Neural progenitor cell (in vitro differentiated cells): ENCODE data around the gene EVA1A. TPM values are rescaled to one million over a fixed set of nuclear protein-coding genes. Genes with fewer than 3 reads are reported as not detected.

Experiments
- DNase-seq: peaks from one replicate; pipeline ENCODE4 v3.0.0-alpha.2; 2016; ENCODE audit warnings: low spot score
- H2AFZ ChIP-seq: fragments of 200-600 bp; sonication (generic); replicated peaks from 2 replicates; pipeline ENCODE4 v1.6.1; 2016; ENCODE audit warnings: antibody characterized with exemption
- H3F3A ChIP-seq: fragments of 200-600 bp; sonication (generic); 2 replicates; pipeline ENCODE4 v1.6.1; 2016; ENCODE audit warnings: antibody characterized with exemption, low read depth
- H3K27ac ChIP-seq: fragments of 200-600 bp; sonication (generic); 2 replicates; pipeline ENCODE4 v1.5.1; 2016; ENCODE audit warnings: mild to moderate bottlenecking
- H3K27me3 ChIP-seq: fragments of 200-600 bp; sonication (generic); 2 replicates; pipeline ENCODE4 v1.6.1; 2016; ENCODE audit warnings: mild to moderate bottlenecking, moderate library complexity
- H3K36me3 ChIP-seq: fragments of 200-600 bp; sonication (generic); 2 replicates; pipeline ENCODE4 v1.5.1; 2016
- H3K4me1 ChIP-seq: fragments of 200-600 bp; sonication (generic); 2 replicates; pipeline ENCODE4 v1.6.1; 2016; ENCODE audit warnings: mixed run types
- H3K4me2 ChIP-seq: fragments of 200-600 bp; sonication (generic); 2 replicates; pipeline ENCODE4 v1.6.1; 2016
- H3K4me3 ChIP-seq: fragments of 200-600 bp; sonication (generic); 2 replicates; pipeline ENCODE4 v1.5.1; 2016
- H3K79me2 ChIP-seq: fragments of 200-600 bp; sonication (generic); 2 replicates; pipeline ENCODE4 v1.6.1; 2016; ENCODE audit warnings: low read depth
- H3K9ac ChIP-seq: fragments of 200-600 bp; sonication (generic); 2 replicates; pipeline ENCODE4 v1.6.1; 2016
- H3K9me3 ChIP-seq: fragments of 200-600 bp; sonication (generic); 2 replicates; pipeline ENCODE4 v1.5.1; 2016; ENCODE audit warnings: low read depth
- H4K20me1 ChIP-seq: fragments of 200-600 bp; sonication (generic); 2 replicates; pipeline ENCODE4 v1.6.1; 2016; ENCODE audit warnings: low read depth
- H3K27ac Mint-ChIP-seq: 3 replicates; pipeline ENCODE4 v1.8.0; 2021; ENCODE audit warnings: mixed read lengths
- H3K27me3 Mint-ChIP-seq: 2 replicates; pipeline ENCODE4 v1.8.0; 2022; ENCODE audit warnings: low read depth, mild to moderate bottlenecking, inconsistent platforms, moderate library complexity, mixed read lengths; ENCODE audit not compliant: insufficient read depth
- H3K36me3 Mint-ChIP-seq: 3 replicates; pipeline ENCODE4 v1.8.0; 2021; ENCODE audit warnings: mixed read lengths
- H3K4me1 Mint-ChIP-seq: 3 replicates; pipeline ENCODE4 v1.8.0; 2021; ENCODE audit warnings: mixed read lengths
- H3K4me3 Mint-ChIP-seq: 3 replicates; pipeline ENCODE4 v1.8.0; 2021; ENCODE audit warnings: mild to moderate bottlenecking, moderate library complexity, mixed read lengths
- H3K9me3 Mint-ChIP-seq: 3 replicates; pipeline ENCODE4 v1.8.0; 2020; ENCODE audit warnings: mixed read lengths
- CTCF ChIP-seq: fragments of 200-600 bp; sonication (generic); IDR thresholded peaks from 2 replicates; pipeline ENCODE4 v1.5.1; 2017; ENCODE audit warnings: antibody characterized with exemption, mild to moderate bottlenecking
- EZH2 ChIP-seq: fragments of 200-600 bp; sonication (generic); IDR thresholded peaks from 2 replicates; pipeline ENCODE4 v1.6.1; 2017; ENCODE audit warnings: antibody characterized with exemption, mild to moderate bottlenecking, moderate library complexity
- EZH2phosphoT487 ChIP-seq: fragments of 200-600 bp; sonication (generic); IDR thresholded peaks from 2 replicates; pipeline ENCODE4 v1.6.1; 2017; ENCODE audit warnings: antibody characterized with exemption
- total RNA-seq: library from RNA; depleted of rRNA; stranded (reverse); fragments of >200 nt; gene quantifications from 2 replicates; pipeline ENCODE4 v1.2.3, GENCODE V29; 2015; ENCODE audit warnings: low replicate concordance

The EVA1A gene
- total RNA-seq, 1 donor from 2014 or later, result 2.8 TPM

DNA sequence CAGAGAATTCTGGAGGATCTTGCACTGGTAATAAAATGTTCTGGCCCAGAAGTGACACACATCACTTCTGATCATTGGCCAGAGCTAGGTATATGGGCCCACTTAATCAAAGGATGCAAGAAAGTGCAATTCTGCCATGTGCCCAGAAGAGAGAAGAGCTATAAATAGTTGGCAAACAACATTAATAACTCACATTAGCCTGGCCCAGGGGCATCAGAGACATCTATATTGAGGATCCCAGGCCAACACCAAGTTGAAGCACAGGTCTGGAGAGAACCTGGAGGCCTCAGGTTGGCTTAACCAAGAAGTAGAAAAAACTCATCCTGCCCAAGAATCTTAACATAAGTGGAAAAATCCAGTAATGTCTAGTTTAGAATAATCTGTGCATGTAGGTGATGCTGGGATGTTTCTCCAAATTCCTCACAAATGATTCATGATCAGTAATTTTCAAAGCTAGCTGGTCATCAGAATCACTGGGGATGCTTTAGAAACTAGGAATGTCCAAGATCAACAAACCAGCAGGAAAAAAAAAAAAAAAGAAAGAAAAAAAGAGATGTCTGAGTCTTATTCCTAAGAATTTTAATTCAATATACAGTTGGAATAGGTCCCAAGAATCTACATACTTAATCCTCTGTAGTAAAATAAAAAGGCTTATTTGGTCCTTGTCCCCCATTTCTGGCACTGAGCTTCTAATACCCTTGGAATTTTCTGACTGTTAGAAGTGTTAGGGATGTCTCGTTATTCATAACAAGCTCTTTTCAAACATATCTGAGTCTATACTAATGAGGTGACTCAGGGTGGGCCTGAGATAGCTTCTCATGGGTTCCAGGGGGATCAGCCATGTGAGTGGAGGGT is 35.0 kb upstream of the EVA1A start:
- H3K27ac Mint-ChIP-seq, result no peak overlapping the region
- peaks cover 2% of the 10 kb centered on the region for H3K36me3 Mint-ChIP-seq
- Histone ChIP-seq H3K27me3 (no peaks in the 10 kb centered on the region), H4K20me1 (no peaks in the 10 kb centered on the region), H3K9me3 (no peaks in the 10 kb centered on the region), H3K36me3 (no peaks in the 10 kb centered on the region), H3K4me3 (no peak overlapping the region), H3F3A (no peaks in the 10 kb centered on the region), H3K4me2 (no peak overlapping the region), H2AFZ (no peak overlapping the region), H3K9ac (no peak overlapping the region), H3K4me1 (no peaks in the 10 kb centered on the region), H3K79me2 (no peaks in the 10 kb centered on the region), H3K27ac (no peak overlapping the region)
- H3K4me3 Mint-ChIP-seq, result no peak overlapping the region
- peaks cover 7% of the 10 kb centered on the region for H3K27me3 Mint-ChIP-seq
- no peak for DNase-seq
- TF ChIP-seq EZH2phosphoT487 (no peak), CTCF (no peak), EZH2 (no peak)
- peaks cover 12% of the 10 kb centered on the region for H3K9me3 Mint-ChIP-seq
- peaks cover 13% of the 10 kb centered on the region for H3K4me1 Mint-ChIP-seq

DNA sequence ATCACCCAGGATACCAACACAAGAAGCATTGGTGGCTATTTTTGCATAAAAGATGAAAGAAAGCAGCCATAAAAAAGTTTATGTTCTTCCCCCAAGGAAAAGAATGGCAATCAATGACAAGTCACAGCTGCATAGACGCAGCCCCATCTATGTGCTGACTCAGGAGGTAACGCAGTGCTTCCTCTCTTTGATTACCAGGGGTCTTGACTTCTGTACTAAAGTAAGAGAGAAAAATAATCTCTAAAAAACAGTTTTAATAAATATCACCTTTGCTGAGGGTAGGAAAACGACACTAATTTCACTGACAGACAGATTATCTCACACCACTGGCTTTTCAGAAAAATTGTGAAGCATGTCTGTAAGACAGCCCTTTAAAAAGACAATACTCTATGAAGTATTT is 33.9 kb upstream of the EVA1A start:
- no peak for TF ChIP-seq CTCF
- no peak for TF ChIP-seq EZH2phosphoT487
- TF ChIP-seq EZH2, result no peak
- H3K27me3 ChIP-seq, result no peaks in the 10 kb centered on the region
- H3K27ac ChIP-seq, result no peak overlapping the region
- no peak overlapping the region for H3K4me3 Mint-ChIP-seq
- no peaks in the 10 kb centered on the region for H3K79me2 ChIP-seq
- DNase-seq, result no peak
- no peaks in the 10 kb centered on the region for H3K36me3 Mint-ChIP-seq
- no peak overlapping the region for H3K4me3 ChIP-seq
- H3K36me3 ChIP-seq, result no peaks in the 10 kb centered on the region
- no peaks in the 10 kb centered on the region for H3F3A ChIP-seq
- H3K4me1 ChIP-seq, result no peaks in the 10 kb centered on the region
- H3K9ac ChIP-seq, result no peak overlapping the region
- no peaks in the 10 kb centered on the region for H3K9me3 ChIP-seq
- H3K4me1 Mint-ChIP-seq, result peaks cover 13% of the 10 kb centered on the region
- H3K27me3 Mint-ChIP-seq, result peaks cover 7% of the 10 kb centered on the region
- no peak overlapping the region for H3K27ac Mint-ChIP-seq
- H3K4me2 ChIP-seq, result no peak overlapping the region
- H4K20me1 ChIP-seq, result no peaks in the 10 kb centered on the region
- no peak overlapping the region for H2AFZ ChIP-seq
- H3K9me3 Mint-ChIP-seq, result peaks cover 10% of the 10 kb centered on the region

DNA sequence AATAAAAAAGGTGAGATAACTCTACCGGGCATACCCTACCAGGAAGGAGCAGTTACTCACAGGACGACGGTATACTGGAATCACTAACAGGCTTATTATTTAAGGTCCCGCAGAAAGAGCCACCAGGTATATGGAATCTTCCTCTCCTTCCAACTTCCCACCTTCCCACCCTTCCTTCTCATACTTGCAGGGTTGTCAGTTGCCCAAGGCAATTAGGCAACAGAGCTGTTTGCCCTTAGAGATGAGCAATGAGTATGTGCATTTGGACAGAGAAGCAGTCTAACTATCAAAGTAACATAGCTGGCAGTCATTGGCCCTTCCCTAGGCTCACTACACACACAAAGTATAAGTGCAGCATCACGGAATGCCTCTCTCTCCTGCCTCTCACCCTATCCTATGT is 32.1 kb upstream of the EVA1A start:
- H3K4me2 ChIP-seq, result no peak overlapping the region
- H3K9ac ChIP-seq, result no peak overlapping the region

More for the DNA sequence above, 32.1 kb upstream of the EVA1A start:
- Histone ChIP-seq H3K79me2 (no peaks in the 10 kb centered on the region), H3K4me1 (no peaks in the 10 kb centered on the region), H3K4me3 (no peak overlapping the region), H3K36me3 (no peaks in the 10 kb centered on the region), H2AFZ (no peak overlapping the region), H4K20me1 (no peaks in the 10 kb centered on the region), H3K9me3 (no peaks in the 10 kb centered on the region), H3F3A (no peaks in the 10 kb centered on the region), H3K27ac (no peak overlapping the region), H3K27me3 (no peaks in the 10 kb centered on the region)
- Mint-ChIP-seq H3K4me1 (peaks cover 9% of the 10 kb centered on the region), H3K36me3 (no peaks in the 10 kb centered on the region), H3K27ac (no peak overlapping the region), H3K27me3 (peaks cover 4% of the 10 kb centered on the region), H3K9me3 (peaks cover 4% of the 10 kb centered on the region), H3K4me3 (no peak overlapping the region)
- TF ChIP-seq EZH2phosphoT487 (no peak), EZH2 (no peak), CTCF (no peak)
- DNase-seq, result no peak
